GM10266 (cell line): Measurements from ENCODE around the gene LGALS3.

ENCODE experiments used
- DNase-seq: peaks from one replicate; pipeline ENCODE4 v3.0.0; 2012; ENCODE audit errors: extremely low spot score
- TF ChIP-seq, protein P1 (sequence below): IDR thresholded peaks from 2 replicates; pipeline ENCODE4 v1.5.1; 2012; ENCODE audit warnings: mild to moderate bottlenecking, low read depth; ENCODE audit not compliant: control insufficient read depth, insufficient read depth; ENCODE audit errors: missing control alignments

The LGALS3 gene

GRCh38 chr14:55121628-55122439 lies 7.2 kb upstream of the LGALS3 start:
- TF ChIP-seq, protein P1, sequence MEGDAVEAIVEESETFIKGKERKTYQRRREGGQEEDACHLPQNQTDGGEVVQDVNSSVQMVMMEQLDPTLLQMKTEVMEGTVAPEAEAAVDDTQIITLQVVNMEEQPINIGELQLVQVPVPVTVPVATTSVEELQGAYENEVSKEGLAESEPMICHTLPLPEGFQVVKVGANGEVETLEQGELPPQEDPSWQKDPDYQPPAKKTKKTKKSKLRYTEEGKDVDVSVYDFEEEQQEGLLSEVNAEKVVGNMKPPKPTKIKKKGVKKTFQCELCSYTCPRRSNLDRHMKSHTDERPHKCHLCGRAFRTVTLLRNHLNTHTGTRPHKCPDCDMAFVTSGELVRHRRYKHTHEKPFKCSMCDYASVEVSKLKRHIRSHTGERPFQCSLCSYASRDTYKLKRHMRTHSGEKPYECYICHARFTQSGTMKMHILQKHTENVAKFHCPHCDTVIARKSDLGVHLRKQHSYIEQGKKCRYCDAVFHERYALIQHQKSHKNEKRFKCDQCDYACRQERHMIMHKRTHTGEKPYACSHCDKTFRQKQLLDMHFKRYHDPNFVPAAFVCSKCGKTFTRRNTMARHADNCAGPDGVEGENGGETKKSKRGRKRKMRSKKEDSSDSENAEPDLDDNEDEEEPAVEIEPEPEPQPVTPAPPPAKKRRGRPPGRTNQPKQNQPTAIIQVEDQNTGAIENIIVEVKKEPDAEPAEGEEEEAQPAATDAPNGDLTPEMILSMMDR: no peak
- no peak for DNase-seq

DNA sequence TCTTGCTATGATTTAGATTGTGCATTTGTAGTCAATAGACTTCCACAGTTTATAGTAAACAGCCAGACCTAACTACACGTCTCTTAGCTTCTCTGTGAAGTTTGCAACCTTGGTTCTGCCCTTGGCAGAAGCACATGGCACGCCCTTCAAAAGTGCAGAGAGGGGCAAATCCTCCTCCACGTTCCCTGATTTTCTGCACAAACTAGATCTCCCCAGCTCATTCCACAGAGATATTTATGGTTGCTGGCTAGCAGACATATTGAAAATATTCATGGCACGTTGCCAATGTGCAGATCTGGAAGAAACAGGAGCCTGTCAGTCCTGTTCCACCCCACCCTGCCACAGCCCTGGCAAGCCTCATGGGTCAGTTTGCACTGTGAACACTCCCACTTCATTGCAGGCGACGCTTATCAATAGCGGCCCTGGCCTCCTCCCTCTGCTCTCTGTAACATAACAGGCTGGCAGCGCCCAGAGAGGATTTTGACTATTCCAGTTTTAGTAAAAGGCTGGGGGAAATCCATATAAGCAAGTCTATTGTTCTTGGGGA lies 6.5 kb upstream of the LGALS3 start:
- DNase-seq: no peak
- TF ChIP-seq, protein P1: no peak

DNA sequence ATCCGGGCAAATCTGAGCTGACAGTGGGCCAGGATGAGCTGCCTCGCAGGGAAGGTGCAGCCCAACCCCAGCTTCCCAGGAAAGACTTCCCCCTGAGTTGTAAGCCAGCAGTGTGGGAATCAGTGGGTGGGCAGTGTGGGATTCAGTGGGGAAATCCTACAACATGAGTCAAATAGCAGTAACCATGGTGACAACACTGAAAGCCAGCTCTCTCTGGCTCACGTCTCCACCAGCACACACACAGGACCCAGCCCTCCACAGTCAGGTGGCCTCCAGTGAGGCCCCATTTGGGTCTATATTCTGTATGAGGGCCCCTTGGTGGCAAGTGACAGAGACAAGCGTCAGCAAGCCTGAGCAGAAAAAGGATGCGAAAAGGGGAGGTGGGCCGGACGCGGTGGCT lies 6.0 kb upstream of the LGALS3 start:
- TF ChIP-seq, protein P1: no peak
- no peak for DNase-seq

DNA sequence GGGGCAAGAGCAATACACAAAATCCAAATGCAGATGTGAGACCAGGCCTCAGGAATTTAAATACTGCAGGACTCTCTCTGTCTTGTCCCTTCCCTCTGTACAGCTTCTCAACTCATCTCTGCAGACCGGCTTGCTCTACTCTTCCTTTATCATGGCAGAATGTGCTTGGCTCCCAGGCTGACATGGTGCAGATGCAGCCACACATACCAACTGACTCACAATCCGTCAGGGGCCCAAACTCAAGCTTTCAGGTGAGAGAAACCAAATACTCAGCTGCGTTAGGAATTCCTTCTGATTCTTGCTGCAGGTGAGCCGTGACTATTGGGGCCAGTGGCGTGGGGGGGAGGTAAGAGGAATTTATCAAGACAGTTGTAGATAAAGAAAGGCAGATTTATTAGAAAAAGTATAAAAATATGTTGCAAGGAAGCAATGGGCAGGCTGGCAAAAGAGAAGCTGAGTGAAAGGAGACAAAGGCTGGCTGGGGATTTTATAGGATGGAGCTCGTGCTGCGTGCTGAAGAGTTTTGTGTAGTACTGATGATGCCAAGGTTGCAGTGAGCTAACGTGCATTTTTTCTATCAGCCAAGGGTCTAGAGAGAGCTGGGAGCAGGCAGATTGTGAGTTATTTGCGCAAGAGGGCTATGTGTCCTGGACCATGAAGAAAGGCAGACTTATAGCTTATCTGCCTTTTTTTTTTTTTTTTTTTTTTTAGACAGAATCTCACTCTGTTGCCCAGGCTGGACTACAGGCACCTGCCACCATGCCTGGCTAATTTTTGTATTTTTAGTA lies 5.0 kb upstream of the LGALS3 start:
- no peak for DNase-seq
- TF ChIP-seq, protein P1: no peak

GRCh38 chr14:55124774-55125386 lies 4.2 kb upstream of the LGALS3 start:
- TF ChIP-seq, protein P1: no peak
- no peak for DNase-seq

DNA sequence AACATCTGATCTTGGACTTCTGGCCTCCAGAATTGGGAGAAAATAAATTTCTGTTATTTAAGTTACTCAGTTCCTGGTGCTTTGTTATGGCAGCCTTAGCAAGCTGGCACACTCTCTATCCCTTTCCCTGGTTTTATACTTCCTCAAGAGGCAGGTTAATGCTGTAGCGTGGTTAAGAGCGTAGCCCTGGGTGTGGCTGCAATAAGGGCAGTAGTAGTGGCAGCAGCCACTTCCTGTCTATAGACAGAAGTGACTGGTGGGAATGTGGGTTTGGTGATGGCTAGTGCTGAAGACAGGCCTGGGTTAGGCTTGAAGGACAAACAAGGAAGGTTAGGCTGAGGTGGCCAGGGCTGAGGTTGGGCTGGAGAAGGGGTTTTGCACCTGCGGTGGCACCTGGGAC lies 3.6 kb upstream of the LGALS3 start:
- TF ChIP-seq, protein P1: no peak
- no peak for DNase-seq
